Measurements from ENCODE around the gene TRAF2. TPM values are rescaled to one million over a fixed set of nuclear protein-coding genes. Genes with fewer than 3 reads are reported as not detected.

The TRAF2 gene
- total and polyA plus RNA-seq, 2 of the 13 experiments (the other 11 are each of a cell fraction or from before 2014, with no cell fraction given): 12.4 to 13.6 TPM

- Histone ChIP-seq H3K4me2 (ENCODE audit: low read depth, low read length) (peak overlapping the region; percentile 83), H3K79me2 (ENCODE audit: insufficient read depth, low read length) (peaks cover 20% of the 10 kb centered on the region), H4K20me1 (ENCODE audit: insufficient read depth, low read length) (0 out of 2 replicates have a peak, but pooled peaks cover 7% of the 10 kb centered on the region), H2AFZ (ENCODE audit: low read length) (no peak overlapping the region), H3K4me3 (replicated peaks in 1 of 3; ENCODE audit: insufficient read depth in 1 of 3, low read depth in 2 of 3, low read length in 3 of 3) (peak overlapping the region; percentile 81 to 87 (median 87)), H3K9me3 (ENCODE audit: low read length) (no peaks in the 10 kb centered on the region), H3K27ac (ENCODE audit: extremely low read length, insufficient read depth, low read length) (peak overlapping the region; percentile 38), H3K4me1 (ENCODE audit: insufficient read depth, low read length) (peaks cover 35% of the 10 kb centered on the region), H3K36me3 (replicated peaks in 1 of 2; ENCODE audit: control insufficient read depth in 1 of 2, insufficient read depth in 2 of 2, low read length in 2 of 2) (peaks cover 16 to 37% of the 10 kb centered on the region in 2 experiments), H3K27me3 (ENCODE audit: control insufficient read depth in 1 of 2, insufficient read depth in 2 of 2, low read length in 2 of 2) (no peaks in the 10 kb centered on the region), H3K9ac (ENCODE audit: insufficient read depth, low read depth, low read length) (peak overlapping the region; percentile 90)
- no TSS peak for BruUV-seq (replicated peaks)
- peak; percentile 5 for ATAC-seq
- DNase-seq (ENCODE audit: low spot score): no peak
- intact Hi-C loops (cut with micrococcal nuclease; ENCODE audit: unreplicated experiment): no loop called here
- FAIRE-seq: no peak
- POLR2A ChIA-PET: interaction anchor here (0.6 to 1.4 kb wide), 3 partner anchors 10 to 18 kb away, joined by 3 to 6 read pairs (median 5); no protein-coding TSS in a partner anchor
- TF ChIP-seq MTF2 (CRISPR knock-in tag; IDR thresholded peaks at IDR 0.05; ENCODE audit: borderline replicate concordance): no peak
- TF ChIP-seq ZNF501 (CRISPR knock-in tag; IDR thresholded peaks at IDR 0.05): 0 out of 2 replicates have a peak, but pooled peaks have one; percentile 24
- 0 out of 2 replicates have a peak, but pooled peaks have one; percentile 33 for TF ChIP-seq ZNF572 (CRISPR knock-in tag; IDR thresholded peaks at IDR 0.05)
- TF ChIP-seq POLR2A (IDR thresholded peaks at IDR 0.05; ENCODE audit: insufficient read depth in 1 of 2, low read depth in 2 of 2, low read length in 2 of 2): 0 out of 4 replicates have a peak, but pooled peaks of 1 of the 2 experiments have one; percentile 18
- TF ChIP-seq RBM22 (optimal IDR thresholded peaks at IDR 0.05; ENCODE audit: low read length): peak; percentile 65
- peak; percentile 38 for TF ChIP-seq FOSL2 (CRISPR knock-in tag; IDR thresholded peaks at IDR 0.05)
- TF ChIP-seq THAP11 (CRISPR knock-in tag; IDR thresholded peaks at IDR 0.05): 0 out of 2 replicates have a peak, but pooled peaks have one; percentile 18
- no peak for TF ChIP-seq ZNF331 (CRISPR knock-in tag; IDR thresholded peaks at IDR 0.05)
- TF ChIP-seq ZNF724P (CRISPR knock-in tag; IDR thresholded peaks at IDR 0.05; ENCODE audit: borderline replicate concordance): 0 out of 2 replicates have a peak, but pooled peaks have one; percentile 36
- no peak for TF ChIP-seq TRIM22 (IDR thresholded peaks at IDR 0.05)
- no peak for TF ChIP-seq GATA4 (IDR thresholded peaks at IDR 0.05; ENCODE audit: borderline replicate concordance, low read depth)
- 0 out of 2 replicates have a peak, but pooled peaks have one; percentile 10 for TF ChIP-seq CEBPB (IDR thresholded peaks at IDR 0.05; ENCODE audit: borderline replicate concordance, low read depth, low read length)
- TF ChIP-seq ATF4 (CRISPR knock-in tag; IDR thresholded peaks at IDR 0.05): peak in 1 of 2 experiments; percentile 90; a peak in 2 of 4 replicates
- no peak for TF ChIP-seq BRF2 (CRISPR knock-in tag; IDR thresholded peaks at IDR 0.05)
- TF ChIP-seq DR1 (CRISPR knock-in tag; IDR thresholded peaks at IDR 0.05): no peak
- no peak for TF ChIP-seq ZNF33A (CRISPR knock-in tag; IDR thresholded peaks at IDR 0.05; ENCODE audit: borderline replicate concordance)
- TF ChIP-seq CEBPG (CRISPR knock-in tag; IDR thresholded peaks at IDR 0.05): peak; percentile 48; the same call in 1 of the 2 replicates
- 0 out of 2 replicates have a peak, but pooled peaks have one; percentile 40 for TF ChIP-seq POLR2G (IDR thresholded peaks at IDR 0.05; ENCODE audit: low read depth, low read length)
- TF ChIP-seq SAP130 (CRISPR knock-in tag; IDR thresholded peaks at IDR 0.05; ENCODE audit: low read depth): 0 out of 2 replicates have a peak, but pooled peaks have one; percentile 16
- no peak for TF ChIP-seq ZNF383 (CRISPR knock-in tag; IDR thresholded peaks at IDR 0.05; ENCODE audit: borderline replicate concordance)
- TF ChIP-seq ZFY (CRISPR knock-in tag; IDR thresholded peaks at IDR 0.05): peak; percentile 30; the same call in 1 of the 2 replicates
- 27% methylated on average over 7 of the region's 11 CpGs for WGBS (ENCODE audit: low lambda C conversion rate)
- CTCF ChIA-PET (ENCODE audit: low intra/inter-chr PET ratio, low total read pairs): no interaction called here
- in situ Hi-C loops (cut with HindIII; ENCODE audit: extremely low pct_ligation_motif_present, low pct_unique_long_range_greater_than_20kb): no loop called here
Measured at GRCh38 chr9:136865041-136865767, 21.1 kb upstream of the TRAF2 start.
